ENCODE measurements around the gene BSN.

The BSN gene

DNA sequence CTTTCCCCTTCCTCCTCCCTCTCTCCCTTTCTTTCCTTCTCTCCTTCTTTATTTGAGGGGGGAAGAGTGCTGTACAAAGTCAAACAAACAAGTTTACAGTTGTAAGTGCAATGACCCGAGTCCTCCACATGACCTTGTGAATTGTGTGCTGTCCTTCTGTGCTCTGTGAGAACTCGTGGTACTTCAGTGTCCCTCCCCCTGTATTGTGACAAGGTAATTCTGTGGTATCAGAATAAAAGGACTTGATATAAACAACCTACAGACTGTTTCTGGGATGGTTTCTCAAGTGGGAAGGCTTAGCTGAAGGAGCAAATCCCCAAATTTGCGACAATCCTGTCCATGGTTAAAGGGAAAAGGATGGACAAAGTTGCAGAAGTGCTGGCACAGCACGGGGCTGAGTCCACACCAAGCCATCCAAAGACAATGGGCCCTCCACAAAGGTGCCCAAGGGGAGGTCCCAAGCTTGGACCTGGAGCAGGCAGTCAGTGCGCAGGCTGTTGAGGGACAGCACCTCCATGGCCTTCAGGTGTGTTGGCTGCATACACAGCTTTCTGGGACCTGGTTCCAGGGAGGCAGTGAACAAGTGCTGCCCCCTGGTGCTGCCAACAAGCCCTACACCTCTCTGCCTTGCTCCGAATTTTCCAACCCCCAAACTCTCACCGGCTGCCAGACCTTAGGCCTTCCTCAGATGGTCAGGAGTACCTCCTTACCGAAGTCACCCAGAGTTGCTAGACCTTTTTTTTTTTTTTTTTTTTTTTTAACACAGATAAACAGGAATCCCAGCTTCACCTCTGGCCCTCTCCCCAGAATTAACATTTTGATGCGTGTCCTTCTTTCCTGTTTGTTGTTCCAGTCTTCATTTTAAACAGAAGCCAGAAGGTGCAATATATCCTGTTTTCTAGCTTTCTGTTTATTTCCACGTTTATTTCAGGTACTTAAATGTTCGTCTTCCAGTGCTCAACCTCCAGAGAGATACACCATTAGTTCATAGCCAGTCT, 117.3 kb downstream of the BSN start:
- H3K36me3 ChIP-seq (ENCODE audit: low read depth) = peaks cover 16% of the 10 kb centered on the region
- peak; percentile 88 for TF ChIP-seq CTCF (IDR thresholded peaks at IDR 0.05; ENCODE audit: poor library complexity, severe bottlenecking)
- no peaks in the 10 kb centered on the region for H3K27me3 ChIP-seq (ENCODE audit: insufficient read depth, poor library complexity, severe bottlenecking)
- H3K4me1 ChIP-seq (ENCODE audit: insufficient read depth, poor library complexity, severe bottlenecking) = peaks cover 16% of the 10 kb centered on the region
- peak; percentile 30 for ATAC-seq (ENCODE audit: low read depth)
- no peaks in the 10 kb centered on the region for H3K9me3 ChIP-seq (ENCODE audit: severe bottlenecking)
- H3K4me3 ChIP-seq (ENCODE audit: severe bottlenecking) = no peak overlapping the region
- peak overlapping the region; percentile 79 for H3K27ac ChIP-seq (ENCODE audit: poor library complexity, severe bottlenecking)
- DNase-seq (ENCODE audit: low spot score) = no peak

DNA sequence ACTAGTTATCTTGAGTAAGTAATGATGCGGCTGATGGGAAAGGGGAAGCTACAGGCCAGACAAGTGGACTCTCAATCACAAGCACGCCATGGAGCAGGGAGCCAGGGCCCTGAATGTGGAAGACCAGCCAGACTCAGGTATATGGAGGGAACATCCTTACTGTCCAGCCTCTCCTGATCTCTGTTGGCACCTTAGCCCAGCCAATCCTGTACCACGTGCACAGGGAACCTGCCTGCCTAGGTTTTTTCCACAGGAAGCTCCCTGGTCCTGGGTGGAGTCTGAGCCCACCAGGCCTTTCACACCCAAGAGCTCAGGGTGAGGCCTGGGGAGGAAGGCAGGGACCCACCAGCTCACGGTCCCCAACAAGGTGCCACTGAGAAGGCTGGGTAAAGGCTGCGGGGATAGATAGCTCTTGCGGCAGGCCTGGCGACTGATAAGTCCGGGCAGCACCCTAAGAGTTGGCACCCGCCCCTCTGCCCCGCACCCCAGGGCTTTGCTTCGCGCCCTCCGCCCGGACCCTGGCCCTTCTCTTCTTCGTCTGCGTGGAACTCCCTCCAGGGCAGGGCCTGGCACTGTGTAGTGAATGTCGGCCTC, 118.9 kb downstream of the BSN start:
- peak overlapping the region; percentile 79 for H3K27ac ChIP-seq (ENCODE audit: poor library complexity, severe bottlenecking)
- no peak for TF ChIP-seq CTCF (IDR thresholded peaks at IDR 0.05; ENCODE audit: poor library complexity, severe bottlenecking)
- H3K36me3 ChIP-seq (ENCODE audit: low read depth) = peaks cover 33% of the 10 kb centered on the region
- DNase-seq (ENCODE audit: low spot score) (no peak), ATAC-seq (ENCODE audit: low read depth) (no peak)
- H3K27me3 ChIP-seq (ENCODE audit: insufficient read depth, poor library complexity, severe bottlenecking) = no peaks in the 10 kb centered on the region
- peak overlapping the region; percentile 73 for H3K4me3 ChIP-seq (ENCODE audit: severe bottlenecking)
- peaks cover 9% of the 10 kb centered on the region for H3K4me1 ChIP-seq (ENCODE audit: insufficient read depth, poor library complexity, severe bottlenecking)
- H3K9me3 ChIP-seq (ENCODE audit: severe bottlenecking) = no peaks in the 10 kb centered on the region

DNA sequence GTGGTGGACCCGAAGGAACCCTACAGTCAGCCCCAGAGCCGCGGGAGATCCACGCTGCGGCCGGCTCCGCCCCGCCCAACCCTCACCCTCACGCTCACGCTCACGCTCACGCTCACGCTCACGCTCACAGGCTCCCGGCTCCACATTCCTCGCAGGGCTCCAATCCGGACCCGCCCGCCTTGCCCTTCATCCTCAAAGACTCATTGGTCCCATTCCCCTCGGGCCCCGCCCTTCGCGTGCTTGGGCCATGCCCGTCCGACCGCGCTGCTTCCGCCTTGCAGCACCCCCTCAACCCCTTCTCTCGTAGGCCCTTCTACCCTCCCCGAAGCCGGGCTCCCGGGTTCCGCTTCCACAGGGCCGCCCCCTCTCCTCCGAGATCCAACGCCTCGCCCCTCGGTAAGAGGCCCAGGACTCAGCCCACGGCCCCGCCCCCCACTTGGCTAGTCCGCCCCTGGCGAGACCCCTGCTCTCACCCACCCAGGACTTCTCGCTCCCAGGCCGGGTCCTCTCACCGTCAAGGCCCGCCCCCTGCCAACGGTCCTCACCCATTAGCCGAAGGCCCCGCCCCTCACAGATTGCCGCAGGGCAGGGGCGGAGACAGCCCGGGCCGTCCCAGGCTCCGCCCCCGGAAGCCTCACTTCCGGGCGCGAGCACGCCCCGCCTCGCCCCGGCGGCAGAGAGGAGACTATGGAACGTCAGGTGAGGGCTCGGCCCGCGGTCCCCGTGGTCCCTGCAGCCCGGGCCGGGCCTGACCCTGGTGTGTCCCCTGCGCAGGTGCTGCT, 119.6 kb downstream of the BSN start, which contains the start of gene APEH:
Gene APEH, plus strand, starts transcription at position 637 of the 782 bp plus-strand sequence. Its CDS starts 51 bp downstream, at position 688.
- TF ChIP-seq CTCF (IDR thresholded peaks at IDR 0.05; ENCODE audit: poor library complexity, severe bottlenecking) = no peak
- peak; percentile 86 for ATAC-seq (ENCODE audit: low read depth)
- H3K4me3 ChIP-seq (ENCODE audit: severe bottlenecking) = peak within 1 kb of the TSS; percentile 73
- H3K9me3 ChIP-seq (ENCODE audit: severe bottlenecking) = no peaks in the 10 kb centered on the region
- peak; percentile 99 for DNase-seq (ENCODE audit: low spot score)
- H3K36me3 ChIP-seq (ENCODE audit: low read depth) = peaks cover 39% of the 10 kb centered on the region
- peak within 1 kb of the TSS; percentile 79 for H3K27ac ChIP-seq (ENCODE audit: poor library complexity, severe bottlenecking)
- H3K27me3 ChIP-seq (ENCODE audit: insufficient read depth, poor library complexity, severe bottlenecking) = no peaks in the 10 kb centered on the region
- peaks cover 4% of the 10 kb centered on the region for H3K4me1 ChIP-seq (ENCODE audit: insufficient read depth, poor library complexity, severe bottlenecking)

DNA sequence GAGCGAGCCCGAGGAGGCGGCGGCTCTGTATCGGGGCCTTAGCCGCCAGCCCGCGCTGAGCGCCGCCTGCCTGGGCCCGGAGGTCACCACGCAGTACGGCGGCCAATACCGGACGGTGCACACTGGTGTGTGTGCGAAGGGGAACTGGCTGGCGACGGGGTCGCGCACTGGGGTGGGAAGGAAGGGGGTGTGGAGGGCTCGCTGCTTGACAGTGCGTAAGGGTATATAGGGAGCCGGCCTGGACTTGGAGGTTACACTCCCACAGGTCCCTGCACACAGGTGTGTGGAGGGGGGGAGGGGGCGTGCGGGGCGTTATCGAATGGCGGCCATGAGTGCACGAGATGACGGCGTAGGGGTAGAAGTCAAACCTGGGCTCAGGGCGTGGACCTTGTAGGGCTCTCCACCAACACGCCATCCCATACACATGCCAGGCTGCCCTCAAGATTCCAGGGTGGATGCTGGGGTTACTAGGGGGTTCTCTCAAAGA, 120.3 kb downstream of the BSN start:
- Histone ChIP-seq H3K27ac (ENCODE audit: poor library complexity, severe bottlenecking) (peak overlapping the region; percentile 79), H3K4me1 (ENCODE audit: insufficient read depth, poor library complexity, severe bottlenecking) (no peaks in the 10 kb centered on the region), H3K36me3 (ENCODE audit: low read depth) (peaks cover 46% of the 10 kb centered on the region), H3K9me3 (ENCODE audit: severe bottlenecking) (no peaks in the 10 kb centered on the region), H3K4me3 (ENCODE audit: severe bottlenecking) (peak overlapping the region; percentile 73), H3K27me3 (ENCODE audit: insufficient read depth, poor library complexity, severe bottlenecking) (no peaks in the 10 kb centered on the region)
- no peak for TF ChIP-seq CTCF (IDR thresholded peaks at IDR 0.05; ENCODE audit: poor library complexity, severe bottlenecking)
- ATAC-seq (ENCODE audit: low read depth) (peak; percentile 11), DNase-seq (ENCODE audit: low spot score) (no peak)
